Liver (tissue), 9 donors: ENCODE data around the gene ENC1. TPM values are rescaled to one million over a fixed set of nuclear protein-coding genes. Genes with fewer than 3 reads are reported as not detected.

ENCODE experiments used
- DNase-seq: peaks from one replicate; pipeline ENCODE4 v3.0.0-alpha.2; 2017; ENCODE audit warnings: low spot score
- H3K27ac ChIP-seq, 2 donors: one replicate each; pipeline ENCODE4 v1.7.0; 2013; ENCODE audit warnings: inconsistent platforms in 2 of 2, low read length in 2 of 2, control low read depth in 1 of 2, low read depth in 1 of 2, mild to moderate bottlenecking in 1 of 2
- H3K27me3 ChIP-seq, 4 donors: one replicate each; pipeline versions ENCODE4 v1.6.1 to v1.7.0; 2013; ENCODE audit warnings: low read length in 3 of 4, inconsistent platforms in 1 of 4, mild to moderate bottlenecking in 1 of 4, moderate library complexity in 1 of 4; ENCODE audit not compliant: control insufficient read depth in 4 of 4, insufficient read depth in 4 of 4
- H3K36me3 ChIP-seq, 4 donors: one replicate each; pipeline versions ENCODE4 v1.6.1 to v1.7.0; 2013; ENCODE audit warnings: low read length in 3 of 4, mild to moderate bottlenecking in 3 of 4, low read depth in 1 of 4, moderate library complexity in 1 of 4; ENCODE audit not compliant: control insufficient read depth in 4 of 4, insufficient read depth in 3 of 4
- H3K4me1 ChIP-seq, 4 donors: one replicate each; pipeline versions ENCODE4 v1.6.1 to v1.7.0; 2013; ENCODE audit warnings: low read length in 3 of 4, mild to moderate bottlenecking in 3 of 4, moderate library complexity in 1 of 4; ENCODE audit not compliant: control insufficient read depth in 4 of 4, insufficient read depth in 4 of 4
- H3K4me3 ChIP-seq, 3 donors: one replicate each; pipeline versions ENCODE4 v1.6.1 to v1.7.0; 2013; ENCODE audit warnings: low read length in 3 of 3, control low read depth in 1 of 3, low read depth in 1 of 3, mild to moderate bottlenecking in 1 of 3
- H3K9ac ChIP-seq, 2 donors: one replicate each; pipeline ENCODE4 v1.7.0; 2013; ENCODE audit warnings: low read length in 2 of 2, mild to moderate bottlenecking in 2 of 2, moderate library complexity in 2 of 2, control low read depth in 1 of 2, low read depth in 1 of 2
- H3K9me3 ChIP-seq, 4 donors: one replicate each; pipeline versions ENCODE4 v1.6.1 to v1.7.0; 2013; ENCODE audit warnings: low read length in 3 of 4; ENCODE audit not compliant: control insufficient read depth in 4 of 4
- CTCF ChIP-seq: fragments of 150-350 bp; IDR thresholded peaks from 2 replicates; pipeline ENCODE4 v1.5.1; 2017; ENCODE audit warnings: improper control_type of control experiment, low read depth, low read length; ENCODE audit not compliant: missing input control
- EGR1 ChIP-seq, 2 donors: IDR thresholded peaks; 2 replicates each; pipeline ENCODE4 v1.6.1; 2016 to 2018; ENCODE audit warnings: antibody characterized with exemption in 2 of 2, low read depth in 2 of 2
- FOXA1 ChIP-seq: IDR thresholded peaks from 2 replicates; pipeline ENCODE4 v1.6.1; 2016; ENCODE audit warnings: antibody characterized with exemption
- FOXA2 ChIP-seq: IDR thresholded peaks from 2 replicates; pipeline ENCODE4 v1.6.1; 2016; ENCODE audit warnings: antibody characterized with exemption
- GABPA ChIP-seq, 2 donors: IDR thresholded peaks in 1 of 2; conservative IDR thresholded peaks in 1 of 2; 2 replicates each; pipeline ENCODE4 v1.6.1; 2016; ENCODE audit warnings: antibody characterized with exemption in 2 of 2, mild to moderate bottlenecking in 1 of 2, moderate library complexity in 1 of 2
- HNF4A ChIP-seq, 2 donors: conservative IDR thresholded peaks; 2 replicates each; pipeline ENCODE4 v1.6.1; 2016; ENCODE audit warnings: antibody characterized with exemption in 2 of 2, mild to moderate bottlenecking in 2 of 2
- HNF4G ChIP-seq: IDR thresholded peaks from 2 replicates; pipeline ENCODE4 v1.6.1; 2016; ENCODE audit warnings: antibody characterized with exemption
- JUND ChIP-seq, 2 donors: IDR thresholded peaks; 2 replicates each; pipeline ENCODE4 v1.6.1; 2016; ENCODE audit warnings: antibody characterized with exemption in 2 of 2
- NR2F2 ChIP-seq: IDR thresholded peaks from 2 replicates; pipeline ENCODE4 v1.6.1; 2016; ENCODE audit warnings: antibody characterized with exemption
- RAD21 ChIP-seq, 2 donors: IDR thresholded peaks; 2 replicates each; pipeline ENCODE4 v1.6.1; 2016; ENCODE audit warnings: antibody characterized with exemption in 2 of 2, mild to moderate bottlenecking in 2 of 2
- RXRA ChIP-seq, 2 donors: IDR thresholded peaks; 2 replicates each; pipeline ENCODE4 v1.6.1; 2017 to 2018; ENCODE audit warnings: antibody characterized with exemption in 2 of 2, mild to moderate bottlenecking in 1 of 2
- SP1 ChIP-seq: IDR thresholded peaks from 2 replicates; pipeline ENCODE4 v1.6.1; 2018; ENCODE audit warnings: antibody characterized with exemption, mild to moderate bottlenecking
- TAF1 ChIP-seq: conservative IDR thresholded peaks from 2 replicates; pipeline ENCODE4 v1.6.1; 2016; ENCODE audit warnings: antibody characterized with exemption, mild to moderate bottlenecking
- YY1 ChIP-seq: IDR thresholded peaks from 2 replicates; pipeline ENCODE4 v1.6.1; 2016; ENCODE audit warnings: antibody characterized with exemption, mild to moderate bottlenecking
- WGBS: extraction: QIAGEN DNeasy Blood & Tissue Kit; methylation state at CpG from one replicate; pipeline ENCODE4 v1.1.7; 2013; 5-methylcytosine and 5-hydroxymethylcytosine counted together
- polyA plus RNA-seq, 2 donors: library from polyadenylated mRNA; stranded (reverse) in 1 of 2; unstranded in 1 of 2; fragments of 200-250 nt in 1 of 2; fragments of >200 nt in 1 of 2; fragmentation: Nextera tagmentation in 1 of 2; extraction: Ambion mirVana in 1 of 2; gene quantifications; one replicate each; pipeline versions ENCODE4 v1.2.1 to v1.2.3, GENCODE V29; 2013 to 2015
- total RNA-seq, 2 donors: library from RNA; depleted of rRNA; stranded (reverse); fragments of >200 nt; gene quantifications; one replicate each; pipeline ENCODE4 v1.2.3, GENCODE V29; 2014
- TF ChIP-seq, protein P1 (sequence below): IDR thresholded peaks from 2 replicates; pipeline ENCODE4 v1.6.1; 2016; ENCODE audit warnings: antibody characterized with exemption
- TF ChIP-seq, protein P2 (sequence below): IDR thresholded peaks from 2 replicates; pipeline ENCODE4 v1.6.1; 2016; ENCODE audit warnings: antibody characterized with exemption
- TF ChIP-seq, protein P3 (sequence below): IDR thresholded peaks from 2 replicates; pipeline ENCODE4 v1.6.1; 2016; ENCODE audit warnings: antibody characterized with exemption, mild to moderate bottlenecking
- TF ChIP-seq, protein P4 (sequence below): IDR thresholded peaks from 2 replicates; pipeline ENCODE4 v1.6.1; 2016; ENCODE audit warnings: antibody characterized with exemption
- donor health status: healthy.
- donor health status: healthy.
- donor health status: healthy.
- donor health status: healthy.
- donor health status: healthy.

Gene ENC1
- total and polyA plus RNA-seq, 4 donors: 5.7 to 34.4 (median 13.8) TPM

DNA sequence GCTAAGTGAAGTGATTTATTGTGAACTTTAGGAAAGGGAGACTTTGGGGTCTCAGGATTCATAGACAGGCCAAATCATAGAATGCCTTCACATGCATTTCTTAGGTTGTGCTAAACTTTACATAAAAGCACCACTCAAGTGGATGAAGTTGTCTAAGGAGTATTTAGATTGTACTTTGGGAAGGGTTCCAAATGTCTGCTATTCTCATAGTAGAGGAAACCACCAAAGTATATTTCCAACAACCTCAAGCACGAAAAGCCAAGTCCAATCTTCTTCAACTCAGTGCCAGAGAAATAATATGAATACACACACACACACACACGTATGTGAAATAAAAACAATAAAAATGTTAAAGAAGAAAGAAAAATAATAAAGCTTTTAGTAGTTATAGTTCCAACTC is 41.8 kb downstream of the ENC1 start:
- no peak for DNase-seq
- TF ChIP-seq, protein P1, sequence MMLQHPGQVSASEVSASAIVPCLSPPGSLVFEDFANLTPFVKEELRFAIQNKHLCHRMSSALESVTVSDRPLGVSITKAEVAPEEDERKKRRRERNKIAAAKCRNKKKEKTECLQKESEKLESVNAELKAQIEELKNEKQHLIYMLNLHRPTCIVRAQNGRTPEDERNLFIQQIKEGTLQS: no peak

GRCh38 chr5:74596927-74597326 is 43.6 kb downstream of the ENC1 start:
- Histone ChIP-seq H3K4me1 (peaks cover 0 to 13% (median 8%) of the 10 kb centered on the region in 4 donors), H3K9ac (no peak overlapping the region), H3K27ac (no peak overlapping the region), H3K36me3 (no peaks in the 10 kb centered on the region), H3K9me3 (no peaks in the 10 kb centered on the region), H3K27me3 (no peaks in the 10 kb centered on the region), H3K4me3 (no peak overlapping the region)
- 89% methylated on average over 6 of the region's 6 CpGs for WGBS
- DNase-seq: no peak
- no peak for TF ChIP-seq NR2F2
- TF ChIP-seq SP1: no peak
- TF ChIP-seq, protein P2, sequence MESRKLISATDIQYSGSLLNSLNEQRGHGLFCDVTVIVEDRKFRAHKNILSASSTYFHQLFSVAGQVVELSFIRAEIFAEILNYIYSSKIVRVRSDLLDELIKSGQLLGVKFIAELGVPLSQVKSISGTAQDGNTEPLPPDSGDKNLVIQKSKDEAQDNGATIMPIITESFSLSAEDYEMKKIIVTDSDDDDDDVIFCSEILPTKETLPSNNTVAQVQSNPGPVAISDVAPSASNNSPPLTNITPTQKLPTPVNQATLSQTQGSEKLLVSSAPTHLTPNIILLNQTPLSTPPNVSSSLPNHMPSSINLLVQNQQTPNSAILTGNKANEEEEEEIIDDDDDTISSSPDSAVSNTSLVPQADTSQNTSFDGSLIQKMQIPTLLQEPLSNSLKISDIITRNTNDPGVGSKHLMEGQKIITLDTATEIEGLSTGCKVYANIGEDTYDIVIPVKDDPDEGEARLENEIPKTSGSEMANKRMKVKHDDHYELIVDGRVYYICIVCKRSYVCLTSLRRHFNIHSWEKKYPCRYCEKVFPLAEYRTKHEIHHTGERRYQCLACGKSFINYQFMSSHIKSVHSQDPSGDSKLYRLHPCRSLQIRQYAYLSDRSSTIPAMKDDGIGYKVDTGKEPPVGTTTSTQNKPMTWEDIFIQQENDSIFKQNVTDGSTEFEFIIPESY: no peak
- TF ChIP-seq, protein P3, sequence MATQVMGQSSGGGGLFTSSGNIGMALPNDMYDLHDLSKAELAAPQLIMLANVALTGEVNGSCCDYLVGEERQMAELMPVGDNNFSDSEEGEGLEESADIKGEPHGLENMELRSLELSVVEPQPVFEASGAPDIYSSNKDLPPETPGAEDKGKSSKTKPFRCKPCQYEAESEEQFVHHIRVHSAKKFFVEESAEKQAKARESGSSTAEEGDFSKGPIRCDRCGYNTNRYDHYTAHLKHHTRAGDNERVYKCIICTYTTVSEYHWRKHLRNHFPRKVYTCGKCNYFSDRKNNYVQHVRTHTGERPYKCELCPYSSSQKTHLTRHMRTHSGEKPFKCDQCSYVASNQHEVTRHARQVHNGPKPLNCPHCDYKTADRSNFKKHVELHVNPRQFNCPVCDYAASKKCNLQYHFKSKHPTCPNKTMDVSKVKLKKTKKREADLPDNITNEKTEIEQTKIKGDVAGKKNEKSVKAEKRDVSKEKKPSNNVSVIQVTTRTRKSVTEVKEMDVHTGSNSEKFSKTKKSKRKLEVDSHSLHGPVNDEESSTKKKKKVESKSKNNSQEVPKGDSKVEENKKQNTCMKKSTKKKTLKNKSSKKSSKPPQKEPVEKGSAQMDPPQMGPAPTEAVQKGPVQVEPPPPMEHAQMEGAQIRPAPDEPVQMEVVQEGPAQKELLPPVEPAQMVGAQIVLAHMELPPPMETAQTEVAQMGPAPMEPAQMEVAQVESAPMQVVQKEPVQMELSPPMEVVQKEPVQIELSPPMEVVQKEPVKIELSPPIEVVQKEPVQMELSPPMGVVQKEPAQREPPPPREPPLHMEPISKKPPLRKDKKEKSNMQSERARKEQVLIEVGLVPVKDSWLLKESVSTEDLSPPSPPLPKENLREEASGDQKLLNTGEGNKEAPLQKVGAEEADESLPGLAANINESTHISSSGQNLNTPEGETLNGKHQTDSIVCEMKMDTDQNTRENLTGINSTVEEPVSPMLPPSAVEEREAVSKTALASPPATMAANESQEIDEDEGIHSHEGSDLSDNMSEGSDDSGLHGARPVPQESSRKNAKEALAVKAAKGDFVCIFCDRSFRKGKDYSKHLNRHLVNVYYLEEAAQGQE: no peak
- TF ChIP-seq GABPA (IDR thresholded peaks at IDR 0.05 in 1 of 2, conservative IDR thresholded peaks at IDR 0.05 in 1 of 2): no peak
- TF ChIP-seq TAF1: no peak
- no peak for TF ChIP-seq CTCF
- no peak for TF ChIP-seq HNF4A (conservative IDR thresholded peaks at IDR 0.05)
- no peak for TF ChIP-seq FOXA1
- no peak for TF ChIP-seq RXRA (IDR thresholded peaks at IDR 0.05)
- TF ChIP-seq HNF4G: no peak
- no peak for TF ChIP-seq JUND (IDR thresholded peaks at IDR 0.05)
- TF ChIP-seq RAD21 (IDR thresholded peaks at IDR 0.05): no peak
- TF ChIP-seq FOXA2: no peak
- TF ChIP-seq YY1: no peak
- TF ChIP-seq, protein P1: no peak
- no peak for TF ChIP-seq EGR1 (IDR thresholded peaks at IDR 0.05; ENCODE audit: low read depth in 2 of 2)
- TF ChIP-seq, protein P4, sequence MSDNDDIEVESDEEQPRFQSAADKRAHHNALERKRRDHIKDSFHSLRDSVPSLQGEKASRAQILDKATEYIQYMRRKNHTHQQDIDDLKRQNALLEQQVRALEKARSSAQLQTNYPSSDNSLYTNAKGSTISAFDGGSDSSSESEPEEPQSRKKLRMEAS: no peak

More for the DNA sequence above, 41.8 kb downstream of the ENC1 start:
- H3K36me3 ChIP-seq: no peaks in the 10 kb centered on the region
- 57% methylated on average over 2 of the region's 2 CpGs for WGBS
- H3K27ac ChIP-seq: no peak overlapping the region
- H3K4me1 ChIP-seq: peaks cover 0 to 13% (median 8%) of the 10 kb centered on the region in 4 donors
- no peak overlapping the region for H3K9ac ChIP-seq
- no peaks in the 10 kb centered on the region for H3K27me3 ChIP-seq
- no peak overlapping the region for H3K4me3 ChIP-seq
- no peaks in the 10 kb centered on the region for H3K9me3 ChIP-seq
